HG03575 (cell line): ENCODE results near the gene SOX12.
"Not testable (repeated sequence)": the region's sequence is repeated elsewhere in the genome, so short reads cannot be mapped to it uniquely, and the experiment has no call there.

Experiments
- ATAC-seq: cut with Tn5 transposase; IDR thresholded peaks from one replicate; pipeline ENCODE4 v1.9.1; 2021; ENCODE audit not compliant: unreplicated experiment, insufficient number of reproducible peaks, low FRiP score; ENCODE audit errors: extremely low read depth

The SOX12 gene

DNA sequence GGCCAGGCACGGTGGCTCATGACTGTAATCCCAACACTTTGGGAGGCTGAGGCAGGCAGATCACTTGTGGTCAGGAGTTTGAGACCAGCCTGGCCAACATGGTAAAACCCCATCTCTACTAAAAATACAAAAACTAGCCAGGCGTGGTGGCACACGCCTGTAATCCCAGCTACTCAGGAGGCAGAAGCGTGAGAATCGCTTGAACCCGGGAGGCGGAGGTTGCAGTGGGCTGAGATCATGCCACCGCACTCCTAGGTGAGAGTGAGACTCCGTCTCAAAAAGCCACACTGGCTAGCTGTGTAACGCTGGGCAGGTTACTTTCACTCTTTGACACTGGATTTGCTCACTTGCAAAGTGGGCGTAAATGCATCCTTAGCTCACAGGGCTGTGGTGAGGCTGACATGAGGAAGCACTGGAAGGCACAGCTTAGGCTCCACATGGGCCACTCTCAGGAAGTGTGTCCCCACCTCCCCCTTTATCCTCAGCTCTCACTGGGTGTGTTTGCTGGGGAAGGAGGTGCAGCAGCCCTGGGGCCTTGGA, 47.3 kb downstream of the SOX12 start:
- not testable (repeated sequence) for ATAC-seq

DNA sequence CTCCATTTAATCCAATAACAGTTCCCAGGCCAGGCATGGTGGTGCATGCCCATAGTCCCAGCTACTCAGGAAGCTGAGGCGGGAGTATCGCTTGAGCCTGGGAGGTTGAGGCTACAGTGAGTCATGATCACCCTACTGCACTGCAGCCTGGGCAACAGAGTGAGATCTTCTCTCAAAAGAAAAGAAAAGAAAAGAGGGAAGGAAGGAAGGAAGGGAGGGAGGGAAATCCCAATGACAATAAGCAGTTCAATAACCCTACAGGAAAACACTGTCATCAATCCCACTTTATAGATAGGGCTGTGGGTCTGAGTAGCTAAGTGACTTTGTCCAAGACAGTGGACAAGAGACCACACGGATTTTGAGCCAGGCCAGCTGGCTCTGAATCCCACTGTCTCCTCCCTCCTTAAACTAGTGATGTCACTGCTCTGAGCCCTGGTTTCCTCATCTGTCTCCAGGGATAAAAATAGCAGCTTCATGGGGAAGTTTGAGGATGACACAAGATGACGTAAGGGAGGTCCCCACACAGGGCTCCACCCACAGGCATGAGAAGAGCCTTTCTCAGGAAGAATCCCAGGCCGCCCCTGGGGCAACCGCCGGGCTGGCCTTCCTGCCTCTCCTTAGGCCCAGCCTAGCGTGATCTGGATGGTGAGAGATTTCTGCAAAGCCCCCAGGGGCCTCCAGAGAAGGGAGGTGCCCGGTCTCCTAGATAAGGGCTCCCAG, 48.0 kb downstream of the SOX12 start:
- ATAC-seq = no peak

DNA sequence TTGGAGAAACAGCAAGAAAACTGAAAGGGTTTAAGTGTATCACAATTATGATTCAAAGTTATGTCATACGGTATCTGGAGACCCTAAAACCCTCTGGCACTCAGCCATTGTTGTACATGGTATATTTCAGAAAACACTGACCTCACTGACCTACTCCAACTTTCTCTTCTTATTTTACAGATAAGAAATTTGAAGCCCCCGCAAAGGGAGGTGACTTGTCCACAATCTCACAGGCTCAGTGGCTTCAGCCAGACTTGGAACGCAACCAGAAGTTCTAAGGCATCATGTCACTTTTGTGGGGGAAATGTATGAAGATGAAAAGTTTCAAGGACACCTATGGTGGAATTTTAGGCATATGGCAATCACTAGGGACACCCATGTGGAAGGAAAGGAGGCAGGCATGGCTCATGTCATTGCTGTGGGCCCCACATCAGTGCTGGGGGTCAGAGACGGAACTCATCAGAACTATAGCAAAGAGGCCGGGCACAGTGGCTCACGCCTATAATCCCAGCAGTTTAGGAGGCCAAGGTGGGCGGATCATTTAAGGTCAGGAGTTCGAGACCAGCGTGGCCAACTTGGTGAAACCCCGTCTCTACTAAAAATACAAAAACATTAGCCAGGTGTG, 50.0 kb downstream of the SOX12 start:
- no peak for ATAC-seq

DNA sequence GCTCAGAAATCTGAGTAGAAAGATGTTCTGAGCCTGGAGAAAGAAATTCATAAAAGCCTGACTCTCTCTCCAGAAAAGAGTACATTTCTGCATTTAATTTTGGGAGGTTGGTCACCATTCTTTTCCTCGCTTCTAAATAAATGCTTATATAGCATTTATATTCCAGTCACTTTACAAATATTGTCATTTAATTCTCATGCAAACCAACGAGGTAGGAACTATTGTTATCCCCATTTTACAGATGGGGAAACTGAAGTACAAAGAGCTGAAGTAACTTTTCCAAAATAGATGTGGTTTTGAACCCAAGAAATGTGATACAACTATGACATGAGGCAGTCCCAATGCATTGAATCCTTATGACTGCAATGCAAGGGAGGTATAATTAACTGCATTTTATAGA, 50.7 kb downstream of the SOX12 start:
- no peak for ATAC-seq

DNA sequence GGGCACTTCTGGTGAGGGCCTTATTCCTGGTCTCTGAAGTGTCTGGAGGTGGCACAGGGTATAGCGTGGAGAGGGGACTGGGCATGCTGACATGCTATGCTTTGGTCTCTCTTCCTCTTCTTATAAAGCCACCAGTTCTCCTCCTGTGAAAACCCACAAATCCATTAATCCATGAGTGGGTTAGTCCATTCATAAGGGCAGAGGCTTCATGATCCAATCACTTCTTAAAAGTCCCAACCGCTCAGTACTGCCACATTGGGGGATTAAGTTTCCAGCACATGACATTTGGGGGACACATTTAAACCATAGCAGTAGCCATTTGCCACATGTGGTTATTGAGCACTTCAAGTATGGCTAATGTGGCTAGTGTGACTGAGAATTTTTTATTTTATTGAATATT, 51.4 kb downstream of the SOX12 start:
- ATAC-seq = no peak

DNA sequence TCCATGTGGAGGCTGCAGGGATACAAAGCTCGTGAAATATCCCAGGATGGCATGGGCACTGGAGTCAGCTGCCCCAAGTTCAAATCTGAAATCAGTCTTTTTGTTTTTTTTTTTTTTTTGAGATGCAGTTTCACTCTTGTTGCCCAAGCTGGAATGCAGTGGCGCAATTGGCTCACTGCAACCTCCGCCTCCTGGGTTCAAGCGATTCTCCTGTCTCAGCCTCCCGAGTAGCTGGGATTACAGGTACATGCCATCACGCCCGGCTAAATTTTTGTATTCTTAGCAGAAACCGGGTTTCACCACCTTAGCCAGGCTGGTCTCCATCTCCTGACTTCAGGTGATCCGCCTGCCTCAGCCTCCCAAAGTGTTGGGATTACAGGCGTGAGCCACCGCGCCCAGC, 52.2 kb downstream of the SOX12 start:
- ATAC-seq = not testable (repeated sequence)

DNA sequence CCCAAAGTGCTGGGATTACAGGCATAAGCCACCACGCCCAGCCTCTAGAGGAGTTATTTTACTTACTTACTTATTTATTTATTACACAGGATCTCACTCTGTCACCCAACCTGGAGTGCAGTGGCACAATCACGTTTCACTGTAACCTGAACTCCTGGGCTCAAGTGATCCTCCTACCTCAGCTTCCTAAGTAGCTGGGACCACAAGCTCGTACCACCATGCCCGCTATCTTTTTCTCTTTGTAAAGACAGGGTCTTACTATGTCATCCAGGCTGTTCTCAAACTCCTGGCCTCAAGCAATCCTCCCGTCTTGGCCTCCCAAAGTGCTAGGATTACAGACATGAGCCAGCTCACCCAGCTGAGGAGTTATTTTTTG, 53.6 kb downstream of the SOX12 start:
- no peak for ATAC-seq
